Activated CD8-positive, alpha-beta memory T cell treated with anti-CD3 and anti-CD28 coated beads for 36 hours (primary cell): ENCODE data around the gene CYP2D6. TPM values are rescaled to one million over a fixed set of nuclear protein-coding genes. Genes with fewer than 3 reads are reported as not detected.
"Not testable (repeated sequence)": the region's sequence is repeated elsewhere in the genome, so short reads cannot be mapped to it uniquely, and the experiment has no call there.

ENCODE experiments used
- CTCF ChIA-PET: fragments of 350-600 bp; sonication (Branson Sonifier 250); formaldehyde crosslinking; loops from one replicate; lab custom pipeline; 2021; ENCODE audit warnings: antibody characterized with exemption; lab: Charles Lee
- POLR2A ChIA-PET: fragments of 350-600 bp; sonication (Branson Sonifier 250); formaldehyde crosslinking; loops from one replicate; lab custom pipeline; 2021; ENCODE audit warnings: antibody characterized with exemption; lab: Charles Lee
- total RNA-seq, 2 experiments: library from RNA; stranded (reverse); gene quantifications; one replicate each; pipeline ENCODE4 v1.2.3, GENCODE V29; 2021

Gene CYP2D6
- total RNA-seq, 2 experiments from 2014 or later, result 1.2 to 1.4 TPM

GRCh38 chr22:42141307-42142057, 10.9 kb upstream of the CYP2D6 start:
- POLR2A ChIA-PET, CTCF ChIA-PET: not testable (repeated sequence)

GRCh38 chr22:42140153-42140552, 9.5 kb upstream of the CYP2D6 start:
- POLR2A ChIA-PET, CTCF ChIA-PET: not testable (repeated sequence)

- POLR2A ChIA-PET, result interaction anchor here (0.6 kb wide), 1 partner anchor 370 kb away, joined by 6 read pairs; no protein-coding TSS in a partner anchor
- CTCF ChIA-PET, result not testable (repeated sequence)
Measured at GRCh38 chr22:42139508-42139907, 8.9 kb upstream of the CYP2D6 start.

- ChIA-PET CTCF (interaction anchor here (0.6 kb wide), 2 partner anchors 165 to 1455 kb away, joined by 3 to 4 read pairs; no protein-coding TSS in a partner anchor), POLR2A (interaction anchor here (0.6 kb wide), 1 partner anchor 371 kb away, joined by 6 read pairs; no protein-coding TSS in a partner anchor)
Measured at GRCh38 chr22:42138972-42139371, 8.4 kb upstream of the CYP2D6 start.

GRCh38 chr22:42138122-42138770, 7.6 kb upstream of the CYP2D6 start:
- POLR2A ChIA-PET, result no interaction called here
- CTCF ChIA-PET, result interaction anchor here (0.6 kb wide), 2 partner anchors 164 to 1454 kb away, joined by 3 to 4 read pairs; no protein-coding TSS in a partner anchor

GRCh38 chr22:42135688-42136087, 5.1 kb upstream of the CYP2D6 start:
- CTCF ChIA-PET, POLR2A ChIA-PET: not testable (repeated sequence)

- CTCF ChIA-PET, result no interaction called here
- POLR2A ChIA-PET, result no interaction called here
Measured at GRCh38 chr22:42134100-42135020, 3.8 kb upstream of the CYP2D6 start.

GRCh38 chr22:42132457-42132856, 1.8 kb upstream of the CYP2D6 start:
- ChIA-PET CTCF (interaction anchor here (0.7 to 1.4 kb wide), 2 partner anchors 57 to 304 kb away, joined by 3 to 6 read pairs; no protein-coding TSS in a partner anchor), POLR2A (no interaction called here)

GRCh38 chr22:42131562-42131961, 952 bp upstream of the CYP2D6 start:
- POLR2A ChIA-PET, result interaction anchor here (0.6 kb wide), 1 partner anchor 133 kb away, joined by 3 read pairs; no protein-coding TSS in a partner anchor

GRCh38 chr22:42130182-42130581, 428 bp downstream of the CYP2D6 start:
- POLR2A ChIA-PET, CTCF ChIA-PET: not testable (repeated sequence)

More at GRCh38 chr22:42131562-42131961, 952 bp upstream of the CYP2D6 start:
- CTCF ChIA-PET, result no interaction called here

- CTCF ChIA-PET, result not testable (repeated sequence)
- POLR2A ChIA-PET, result interaction anchor here (0.6 kb wide), 1 partner anchor 410 kb away, joined by 4 read pairs; no protein-coding TSS in a partner anchor
Measured at GRCh38 chr22:42128776-42129694, 1.6 kb downstream of the CYP2D6 start.

- POLR2A ChIA-PET, CTCF ChIA-PET: not testable (repeated sequence)
Measured at GRCh38 chr22:42128007-42128406, 2.6 kb downstream of the CYP2D6 start.

- ChIA-PET CTCF (no interaction called here), POLR2A (no interaction called here)
Measured at GRCh38 chr22:42127606-42128005, 3.0 kb downstream of the CYP2D6 start.

GRCh38 chr22:42123529-42123928, 7.1 kb downstream of the CYP2D6 start:
- POLR2A ChIA-PET, CTCF ChIA-PET: not testable (repeated sequence)

GRCh38 chr22:42120231-42121021, 10.2 kb downstream of the CYP2D6 start:
- CTCF ChIA-PET, POLR2A ChIA-PET: not testable (repeated sequence)

- ChIA-PET CTCF (interaction anchor here (1.1 to 1.5 kb wide), 3 partner anchors 26 to 468 kb away, joined by 3 read pairs; no protein-coding TSS in a partner anchor), POLR2A (no interaction called here)
Measured at GRCh38 chr22:42116848-42117424, 13.7 kb downstream of the CYP2D6 start.

- CTCF ChIA-PET, POLR2A ChIA-PET: not testable (repeated sequence)
Measured at GRCh38 chr22:42115420-42115830, 15.2 kb downstream of the CYP2D6 start.
